GM12878 (cell line): ENCODE results near the gene UROD. TPM values are rescaled to one million over a fixed set of nuclear protein-coding genes. Genes with fewer than 3 reads are reported as not detected.
A peak's percentile ranks its signal among the peaks of the same experiment; 100 is the strongest.

ENCODE experiments used
- ATAC-seq: fragments of 200-7000 bp; cut with Tn5 transposase; 3 replicates; pipeline ENCODE4 v1.9.1; 2020; ENCODE audit warnings: mild to moderate bottlenecking, moderate library complexity
- BruUV-seq: library from RNA; stranded (reverse); fragments of 400-500 nt; replicated peaks from 2 replicates; lab custom pipeline; 2021; lab: Mats Ljungman, UMichigan
- CTCF ChIA-PET: fragments of 300-600 bp; sonication (Branson Sonifier 250); formaldehyde crosslinking; extraction: SDS; loops from one replicate; lab custom pipeline; 2021; ENCODE audit warnings: inconsistent platforms; lab: Yijun Ruan, JAX
- POLR2A ChIA-PET: fragments of 350-600 bp; formaldehyde crosslinking; extraction: SDS; loops from one replicate; lab custom pipeline; 2021; ENCODE audit warnings: inconsistent platforms; lab: Charles Lee
- RAD21 ChIA-PET: fragments of 300-600 bp; sonication (Branson Sonifier 250); formaldehyde crosslinking; loops from one replicate; lab custom pipeline; 2023; ENCODE audit warnings: antibody characterized with exemption; ENCODE audit not compliant: unreplicated experiment; lab: Charles Lee
- SMC1A ChIA-PET: fragments of 300-600 bp; sonication (Branson Sonifier 250); formaldehyde crosslinking; loops from one replicate; lab custom pipeline; 2023; ENCODE audit not compliant: unreplicated experiment, uncharacterized antibody; lab: Charles Lee
- DNase-seq: peaks from one replicate; pipeline ENCODE4 v3.0.0-alpha.2; 2011; ENCODE audit warnings: low read depth, low spot score
- FAIRE-seq: peaks from 3 replicates; lab custom pipeline; 2011; peaks lifted over from hg19 to GRCh38; lab: Jason Lieb, UNC
- H2AFZ ChIP-seq: 2 replicates; pipeline ENCODE4 v1.6.0; 2011; ENCODE audit warnings: low read depth, low read length, control low read depth; ENCODE audit not compliant: control insufficient read depth
- H3K27ac ChIP-seq: 2 replicates; pipeline ENCODE4 v1.5.1; 2011; ENCODE audit warnings: control low read depth; ENCODE audit not compliant: control insufficient read depth, insufficient read depth
- H3K27me3 ChIP-seq, 2 experiments: replicated peaks in 1 of 2; 2 replicates each; pipeline versions ENCODE4 v1.6.0 to v1.6.1; 2011; ENCODE audit warnings: low read length in 1 of 2; ENCODE audit not compliant: control insufficient read depth in 2 of 2, insufficient read depth in 2 of 2
- H3K36me3 ChIP-seq, 2 experiments: 2 replicates each; pipeline ENCODE4 v1.5.1; 2011; ENCODE audit warnings: low read length in 1 of 2; ENCODE audit not compliant: control insufficient read depth in 2 of 2, insufficient read depth in 2 of 2
- H3K4me1 ChIP-seq: 2 replicates; pipeline ENCODE4 v1.6.1; 2011; ENCODE audit warnings: mild to moderate bottlenecking, low read length, moderate library complexity, mixed read lengths; ENCODE audit not compliant: control insufficient read depth, insufficient read depth
- H3K4me2 ChIP-seq: 2 replicates; pipeline ENCODE4 v1.6.0; 2011; ENCODE audit warnings: control low read depth; ENCODE audit not compliant: control insufficient read depth, insufficient read depth
- H3K4me3 ChIP-seq: fragments of 200-600 bp; sonication (generic); 2 replicates; pipeline ENCODE4 v1.5.1; 2016
- H3K79me2 ChIP-seq: 2 replicates; pipeline ENCODE4 v1.6.0; 2011; ENCODE audit warnings: low read length; ENCODE audit not compliant: control insufficient read depth, insufficient read depth
- H3K9ac ChIP-seq: 2 replicates; pipeline ENCODE4 v1.8.0; 2011; ENCODE audit warnings: low read length, control low read depth, mixed read lengths; ENCODE audit not compliant: control insufficient read depth, insufficient read depth
- H3K9me3 ChIP-seq: replicated peaks from 3 replicates; pipeline ENCODE4 v1.5.1; 2011; ENCODE audit warnings: mild to moderate bottlenecking, low read length; ENCODE audit not compliant: control insufficient read depth, insufficient read depth
- H4K20me1 ChIP-seq: 2 replicates; pipeline ENCODE4 v1.6.0; 2011; ENCODE audit not compliant: control insufficient read depth, insufficient read depth
- ATF2 ChIP-seq: IDR thresholded peaks from 2 replicates; pipeline ENCODE4 v1.6.1; 2012; ENCODE audit warnings: low read length, inconsistent platforms
- CHD2 ChIP-seq: IDR thresholded peaks from 2 replicates; pipeline ENCODE4 v1.6.1; 2011; ENCODE audit warnings: low read depth, low read length, improper control_type of control experiment, borderline replicate concordance
- CREM ChIP-seq: IDR thresholded peaks from 2 replicates; pipeline ENCODE4 v1.6.1; 2014; ENCODE audit warnings: antibody characterized with exemption, low read depth
- GATAD2B ChIP-seq: fragments of 450-650 bp; conservative IDR thresholded peaks from 2 replicates; pipeline ENCODE4 v1.6.1; 2017; ENCODE audit warnings: low read depth, mild to moderate bottlenecking, moderate library complexity
- JUNB ChIP-seq: IDR thresholded peaks from 2 replicates; pipeline ENCODE4 v1.6.1; 2016; ENCODE audit warnings: antibody characterized with exemption, mild to moderate bottlenecking
- KDM1A ChIP-seq: fragments of 200-600 bp; sonication (generic); IDR thresholded peaks from 2 replicates; pipeline ENCODE4 v1.6.1; 2016; ENCODE audit warnings: borderline replicate concordance
- RB1 ChIP-seq: fragments of 450-650 bp; formaldehyde crosslinking; IDR thresholded peaks from 2 replicates; pipeline ENCODE4 v1.6.1; 2017; ENCODE audit warnings: mild to moderate bottlenecking, borderline replicate concordance
- TCF12 ChIP-seq: IDR thresholded peaks from 2 replicates; pipeline ENCODE4 v1.6.1; 2011; ENCODE audit warnings: low read depth, mild to moderate bottlenecking, low read length
- ZNF207 ChIP-seq: fragments of 450-650 bp; IDR thresholded peaks from 2 replicates; pipeline ENCODE4 v1.6.1; 2014; ENCODE audit warnings: antibody characterized with exemption, mild to moderate bottlenecking, borderline replicate concordance
- ZNF217 ChIP-seq: fragments of 450-650 bp; IDR thresholded peaks from 2 replicates; pipeline ENCODE4 v1.6.1; 2017; ENCODE audit warnings: antibody characterized with exemption, mild to moderate bottlenecking
- WGBS: methylation state at CpG from one replicate; pipeline ENCODE4 v1.1.6; 2016; ENCODE audit warnings: low lambda C conversion rate; ENCODE audit not compliant: insufficient replicate concordance, insufficient coverage; ENCODE audit errors: missing lambda C conversion rate; 5-methylcytosine and 5-hydroxymethylcytosine counted together
- in situ Hi-C: fragments of 300-500 bp; cut with MboI; formaldehyde crosslinking; loops from 9 replicates; pipeline ENCODE4 v1.14.3; 2018; ENCODE audit warnings: mixed read lengths
- intact Hi-C: fragments of 100-400 bp; cut with micrococcal nuclease; formaldehyde crosslinking; loops from one replicate; pipeline ENCODE4 v1.14.2; 2022; ENCODE audit not compliant: unreplicated experiment
- polyA plus RNA-seq, 11 experiments: library from polyadenylated mRNA; depleted of rRNA in 4 of 11; unstranded in 6 of 11; stranded (reverse) in 5 of 11; fragments of >200 nt; fragmentation: Nextera tagmentation in 4 of 11; fragmentation: Illumina TruSeq in 1 of 11; extraction: Ambion mirVana in 4 of 11; extraction: Trizol in 1 of 11; gene quantifications; 1 replicate in 1 of 11; 2 replicates in 10 of 11; pipeline versions ENCODE4 v1.2.1 to v1.2.3, GENCODE V29; 2011 to 2016; ENCODE audit warnings: inconsistent platforms in 2 of 11, missing spikeins in 2 of 11, low read depth in 1 of 11
- total RNA-seq, 4 experiments: library from RNA; depleted of rRNA in 3 of 4; stranded (reverse); fragments of >200 nt in 3 of 4; fragmentation: Illumina TruSeq in 1 of 4; extraction: Trizol in 1 of 4; gene quantifications; 2 replicates each; pipeline versions ENCODE4 v1.2.1 to v1.2.3, GENCODE V29; 2013 to 2021
- TF ChIP-seq, protein P1 (sequence below): fragments of 450-650 bp; formaldehyde crosslinking; IDR thresholded peaks from 2 replicates; pipeline ENCODE4 v1.5.0; 2022; ENCODE audit warnings: mild to moderate bottlenecking, missing genetic modification characterization
- TF ChIP-seq, protein P2 (sequence below): fragments of 450-650 bp; IDR thresholded peaks from 2 replicates; pipeline ENCODE4 v1.6.1; 2018; ENCODE audit warnings: mild to moderate bottlenecking, low read depth, moderate library complexity; ENCODE audit not compliant: partially characterized antibody

Gene UROD
- total and polyA plus RNA-seq, 10 of the 15 experiments (the other 5 are each of a cell fraction or from before 2014, with no cell fraction given) = 65.8 to 330 (median 102) TPM

- TF ChIP-seq JUNB (no peak), TCF12 (0 out of 2 replicates have a peak, but pooled peaks have one; percentile 15), ZNF207 (peak; percentile 25; the same call in 1 of the 2 replicates), RB1 (no peak), CHD2 (peak; percentile 76; the same call in 1 of the 2 replicates), ZNF217 (no peak)
- TF ChIP-seq, protein P1, sequence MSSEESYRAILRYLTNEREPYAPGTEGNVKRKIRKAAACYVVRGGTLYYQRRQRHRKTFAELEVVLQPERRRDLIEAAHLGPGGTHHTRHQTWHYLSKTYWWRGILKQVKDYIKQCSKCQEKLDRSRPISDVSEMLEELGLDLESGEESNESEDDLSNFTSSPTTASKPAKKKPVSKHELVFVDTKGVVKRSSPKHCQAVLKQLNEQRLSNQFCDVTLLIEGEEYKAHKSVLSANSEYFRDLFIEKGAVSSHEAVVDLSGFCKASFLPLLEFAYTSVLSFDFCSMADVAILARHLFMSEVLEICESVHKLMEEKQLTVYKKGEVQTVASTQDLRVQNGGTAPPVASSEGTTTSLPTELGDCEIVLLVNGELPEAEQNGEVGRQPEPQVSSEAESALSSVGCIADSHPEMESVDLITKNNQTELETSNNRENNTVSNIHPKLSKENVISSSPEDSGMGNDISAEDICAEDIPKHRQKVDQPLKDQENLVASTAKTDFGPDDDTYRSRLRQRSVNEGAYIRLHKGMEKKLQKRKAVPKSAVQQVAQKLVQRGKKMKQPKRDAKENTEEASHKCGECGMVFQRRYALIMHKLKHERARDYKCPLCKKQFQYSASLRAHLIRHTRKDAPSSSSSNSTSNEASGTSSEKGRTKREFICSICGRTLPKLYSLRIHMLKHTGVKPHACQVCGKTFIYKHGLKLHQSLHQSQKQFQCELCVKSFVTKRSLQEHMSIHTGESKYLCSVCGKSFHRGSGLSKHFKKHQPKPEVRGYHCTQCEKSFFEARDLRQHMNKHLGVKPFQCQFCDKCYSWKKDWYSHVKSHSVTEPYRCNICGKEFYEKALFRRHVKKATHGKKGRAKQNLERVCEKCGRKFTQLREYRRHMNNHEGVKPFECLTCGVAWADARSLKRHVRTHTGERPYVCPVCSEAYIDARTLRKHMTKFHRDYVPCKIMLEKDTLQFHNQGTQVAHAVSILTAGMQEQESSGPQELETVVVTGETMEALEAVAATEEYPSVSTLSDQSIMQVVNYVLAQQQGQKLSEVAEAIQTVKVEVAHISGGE (CRISPR knock-in tag) = no peak
These were observed at the start of gene UROD (continued) for GRCh38 chr1:45011837-45012638.

- H4K20me1 ChIP-seq = no peaks in the 10 kb centered on the region
- TF ChIP-seq GATAD2B (no peak), CREM (no peak), KDM1A (no peak), ATF2 (no peak)
- TF ChIP-seq, protein P2, sequence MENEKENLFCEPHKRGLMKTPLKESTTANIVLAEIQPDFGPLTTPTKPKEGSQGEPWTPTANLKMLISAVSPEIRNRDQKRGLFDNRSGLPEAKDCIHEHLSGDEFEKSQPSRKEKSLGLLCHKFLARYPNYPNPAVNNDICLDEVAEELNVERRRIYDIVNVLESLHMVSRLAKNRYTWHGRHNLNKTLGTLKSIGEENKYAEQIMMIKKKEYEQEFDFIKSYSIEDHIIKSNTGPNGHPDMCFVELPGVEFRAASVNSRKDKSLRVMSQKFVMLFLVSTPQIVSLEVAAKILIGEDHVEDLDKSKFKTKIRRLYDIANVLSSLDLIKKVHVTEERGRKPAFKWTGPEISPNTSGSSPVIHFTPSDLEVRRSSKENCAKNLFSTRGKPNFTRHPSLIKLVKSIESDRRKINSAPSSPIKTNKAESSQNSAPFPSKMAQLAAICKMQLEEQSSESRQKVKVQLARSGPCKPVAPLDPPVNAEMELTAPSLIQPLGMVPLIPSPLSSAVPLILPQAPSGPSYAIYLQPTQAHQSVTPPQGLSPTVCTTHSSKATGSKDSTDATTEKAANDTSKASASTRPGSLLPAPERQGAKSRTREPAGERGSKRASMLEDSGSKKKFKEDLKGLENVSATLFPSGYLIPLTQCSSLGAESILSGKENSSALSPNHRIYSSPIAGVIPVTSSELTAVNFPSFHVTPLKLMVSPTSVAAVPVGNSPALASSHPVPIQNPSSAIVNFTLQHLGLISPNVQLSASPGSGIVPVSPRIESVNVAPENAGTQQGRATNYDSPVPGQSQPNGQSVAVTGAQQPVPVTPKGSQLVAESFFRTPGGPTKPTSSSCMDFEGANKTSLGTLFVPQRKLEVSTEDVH = no peak
- no peaks in the 10 kb centered on the region for H3K4me1 ChIP-seq
- no peaks in the 10 kb centered on the region; a peak in 1 of 4 replicates for H3K36me3 ChIP-seq
- in situ Hi-C loops = no loop called here
- intact Hi-C loops = no loop called here
- ATAC-seq (no peak), DNase-seq (no peak), FAIRE-seq (no peak)
- H3K79me2 ChIP-seq = no peaks in the 10 kb centered on the region
- H3K9me3 ChIP-seq = no peaks in the 10 kb centered on the region
- BruUV-seq = no TSS peak
- H3K9ac ChIP-seq = no peak overlapping the region
- no peaks in the 10 kb centered on the region for H3K27me3 ChIP-seq
- RAD21 ChIA-PET = no interaction called here
- CTCF ChIA-PET = no interaction called here
- POLR2A ChIA-PET = interaction anchor here (0.5 kb wide), 1 partner anchor 20 kb away, joined by 4 read pairs; no protein-coding TSS in a partner anchor
- H3K4me3 ChIP-seq = no peak overlapping the region
- H3K27ac ChIP-seq = no peak overlapping the region
- no peak overlapping the region for H3K4me2 ChIP-seq
- H2AFZ ChIP-seq = no peak overlapping the region
- SMC1A ChIA-PET = no interaction called here
- 78% methylated on average over 3 of the region's 3 CpGs for WGBS
These were observed 49.3 kb upstream of the UROD start for GRCh38 chr1:44962729-44963128.
